Natural killer cell (primary cell): ENCODE data around the gene NFKBIE. TPM values are rescaled to one million over a fixed set of nuclear protein-coding genes. Genes with fewer than 3 reads are reported as not detected.

Experiments
- ATAC-seq, 3 donors: fragments of 150-1000 bp in 2 of 3; fragments of 200-7000 bp in 1 of 3; cut with Tn5 transposase; 1 replicate in 1 of 3; 2 replicates in 2 of 3; pipeline ENCODE4 v1.10.0; 2021; ENCODE audit warnings: mild to moderate bottlenecking in 2 of 3, moderate library complexity in 2 of 3
- DNase-seq, 2 donors: peaks; one replicate each; pipeline versions ENCODE4 v3.0.0 to v3.0.0-alpha.2; 2013 to 2021; ENCODE audit warnings: mixed read lengths in 1 of 2
- H3K27ac ChIP-seq: one replicate; pipeline ENCODE4 v1.5.1; 2013; ENCODE audit warnings: mild to moderate bottlenecking, low read length
- H3K27me3 ChIP-seq: one replicate; pipeline ENCODE4 v1.6.1; 2013; ENCODE audit warnings: low read length; ENCODE audit not compliant: control insufficient read depth, insufficient read depth
- H3K36me3 ChIP-seq: one replicate; pipeline ENCODE4 v1.6.1; 2013; ENCODE audit warnings: low read length; ENCODE audit not compliant: control insufficient read depth, insufficient read depth
- H3K4me1 ChIP-seq: one replicate; pipeline ENCODE4 v1.6.1; 2013; ENCODE audit warnings: low read length; ENCODE audit not compliant: control insufficient read depth, insufficient read depth
- H3K4me3 ChIP-seq: one replicate; pipeline ENCODE4 v1.5.1; 2013; ENCODE audit warnings: low read length
- H3K9me3 ChIP-seq: one replicate; pipeline ENCODE4 v1.6.1; 2013; ENCODE audit warnings: low read length; ENCODE audit not compliant: control insufficient read depth, insufficient read depth
- H3K27ac Mint-ChIP-seq, 2 donors: one replicate each; pipeline ENCODE4 v1.8.0; 2022; ENCODE audit warnings: mild to moderate bottlenecking in 2 of 2, mixed read lengths in 2 of 2, moderate library complexity in 1 of 2
- H3K27me3 Mint-ChIP-seq, 2 donors: one replicate each; pipeline ENCODE4 v1.8.0; 2022; ENCODE audit warnings: low read depth in 2 of 2, mixed read lengths in 2 of 2
- H3K36me3 Mint-ChIP-seq: one replicate; pipeline ENCODE4 v1.8.0; 2022; ENCODE audit warnings: mixed read lengths
- H3K4me1 Mint-ChIP-seq, 2 donors: one replicate each; pipeline ENCODE4 v1.8.0; 2022; ENCODE audit warnings: mixed read lengths in 2 of 2
- H3K4me3 Mint-ChIP-seq: one replicate; pipeline ENCODE4 v1.8.0; 2022; ENCODE audit warnings: mild to moderate bottlenecking, moderate library complexity, mixed read lengths
- H3K9me3 Mint-ChIP-seq, 2 donors: one replicate each; pipeline ENCODE4 v1.8.0; 2022; ENCODE audit warnings: mixed read lengths in 2 of 2
- WGBS: methylation state at CpG from one replicate; pipeline ENCODE4 v1.1.7; 2013; ENCODE audit warnings: missing lambda C conversion rate; ENCODE audit not compliant: insufficient coverage; 5-methylcytosine and 5-hydroxymethylcytosine counted together
- intact Hi-C: fragments of 100-400 bp; cut with micrococcal nuclease; formaldehyde crosslinking; loops from one replicate; pipeline ENCODE4 v1.14.2; 2022
- total RNA-seq, 4 donors: library from RNA; stranded (reverse); fragments of 120-200 nt in 1 of 4; gene quantifications; one replicate each; pipeline versions ENCODE4 v1.2.3 to v1.2.4, GENCODE V29; 2013 to 2022
- TF ChIP-seq, protein P1 (sequence below): fragments of 200-600 bp; IDR thresholded peaks from one replicate; pipeline ENCODE4 v1.8.0; 2022; ENCODE audit warnings: antibody characterized with exemption

The NFKBIE gene
- total RNA-seq, 3 donors from 2014 or later (not counting 1 experiment from before 2014, with no cell fraction given) = 44.9 to 61.5 (median 56.4) TPM

DNA sequence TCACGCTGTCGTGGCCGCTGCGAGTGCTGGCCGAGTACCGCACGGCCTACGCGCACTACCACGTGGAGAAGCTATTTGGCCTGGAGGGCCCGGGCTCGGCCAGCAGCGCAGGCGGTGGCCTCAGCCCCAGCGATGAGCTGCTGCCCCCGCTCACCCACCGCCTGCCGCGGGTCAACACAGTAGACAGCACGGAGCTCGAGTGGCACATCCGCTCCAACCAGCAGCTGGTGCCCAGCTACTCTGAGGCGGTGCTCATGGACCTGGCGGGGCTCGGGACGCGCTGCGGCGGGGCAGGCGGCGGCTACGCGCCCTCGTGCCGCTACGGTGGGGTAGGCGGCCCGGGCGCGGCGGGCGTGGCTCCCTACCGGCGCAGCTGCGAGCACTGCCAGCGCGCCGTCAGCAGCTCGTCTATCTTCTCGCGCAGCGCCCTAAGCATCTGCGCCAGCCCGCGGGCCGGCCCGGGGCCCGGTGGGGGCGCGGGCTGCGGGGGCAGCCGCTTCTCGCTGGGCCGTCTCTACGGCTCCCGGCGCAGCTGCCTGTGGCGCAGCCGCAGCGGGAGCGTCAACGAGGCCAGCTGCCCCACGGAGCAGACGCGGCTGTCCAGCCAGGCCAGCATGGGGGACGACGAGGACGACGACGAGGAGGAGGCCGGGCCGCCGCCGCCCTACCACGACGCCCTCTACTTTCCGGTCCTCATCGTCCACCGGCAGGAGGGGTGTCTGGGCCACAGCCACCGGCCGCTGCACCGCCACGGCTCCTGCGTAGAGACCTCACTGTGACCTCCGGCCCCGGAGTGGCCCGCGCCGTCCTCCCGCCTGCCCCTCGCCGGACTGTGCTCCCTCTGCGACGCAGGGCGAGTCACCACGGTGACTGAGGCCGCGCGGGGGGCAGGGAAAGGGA is 10.6 kb upstream of the NFKBIE start:
- Histone ChIP-seq H3K9me3 (no peaks in the 10 kb centered on the region), H3K4me1 (peaks cover 11% of the 10 kb centered on the region), H3K27ac (no peak overlapping the region), H3K27me3 (peaks cover 38% of the 10 kb centered on the region), H3K36me3 (no peaks in the 10 kb centered on the region), H3K4me3 (no peak overlapping the region)
- H3K4me3 Mint-ChIP-seq = peak overlapping the region; percentile 31
- peaks cover 62 to 65% of the 10 kb centered on the region in 2 donors for H3K27me3 Mint-ChIP-seq
- DNase-seq (peak in 1 of 2 donors; percentile 61), ATAC-seq (peak; percentile 19 to 75 (median 50))
- TF ChIP-seq, protein P1, sequence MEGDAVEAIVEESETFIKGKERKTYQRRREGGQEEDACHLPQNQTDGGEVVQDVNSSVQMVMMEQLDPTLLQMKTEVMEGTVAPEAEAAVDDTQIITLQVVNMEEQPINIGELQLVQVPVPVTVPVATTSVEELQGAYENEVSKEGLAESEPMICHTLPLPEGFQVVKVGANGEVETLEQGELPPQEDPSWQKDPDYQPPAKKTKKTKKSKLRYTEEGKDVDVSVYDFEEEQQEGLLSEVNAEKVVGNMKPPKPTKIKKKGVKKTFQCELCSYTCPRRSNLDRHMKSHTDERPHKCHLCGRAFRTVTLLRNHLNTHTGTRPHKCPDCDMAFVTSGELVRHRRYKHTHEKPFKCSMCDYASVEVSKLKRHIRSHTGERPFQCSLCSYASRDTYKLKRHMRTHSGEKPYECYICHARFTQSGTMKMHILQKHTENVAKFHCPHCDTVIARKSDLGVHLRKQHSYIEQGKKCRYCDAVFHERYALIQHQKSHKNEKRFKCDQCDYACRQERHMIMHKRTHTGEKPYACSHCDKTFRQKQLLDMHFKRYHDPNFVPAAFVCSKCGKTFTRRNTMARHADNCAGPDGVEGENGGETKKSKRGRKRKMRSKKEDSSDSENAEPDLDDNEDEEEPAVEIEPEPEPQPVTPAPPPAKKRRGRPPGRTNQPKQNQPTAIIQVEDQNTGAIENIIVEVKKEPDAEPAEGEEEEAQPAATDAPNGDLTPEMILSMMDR = no peak
- H3K9me3 Mint-ChIP-seq = no peaks in the 10 kb centered on the region
- no peaks in the 10 kb centered on the region for H3K36me3 Mint-ChIP-seq
- no peak overlapping the region for H3K27ac Mint-ChIP-seq
- intact Hi-C loops = no loop called here
- 20% methylated on average over 109 of the region's 109 CpGs for WGBS
- peaks cover 0 to 12% of the 10 kb centered on the region in 2 donors for H3K4me1 Mint-ChIP-seq

DNA sequence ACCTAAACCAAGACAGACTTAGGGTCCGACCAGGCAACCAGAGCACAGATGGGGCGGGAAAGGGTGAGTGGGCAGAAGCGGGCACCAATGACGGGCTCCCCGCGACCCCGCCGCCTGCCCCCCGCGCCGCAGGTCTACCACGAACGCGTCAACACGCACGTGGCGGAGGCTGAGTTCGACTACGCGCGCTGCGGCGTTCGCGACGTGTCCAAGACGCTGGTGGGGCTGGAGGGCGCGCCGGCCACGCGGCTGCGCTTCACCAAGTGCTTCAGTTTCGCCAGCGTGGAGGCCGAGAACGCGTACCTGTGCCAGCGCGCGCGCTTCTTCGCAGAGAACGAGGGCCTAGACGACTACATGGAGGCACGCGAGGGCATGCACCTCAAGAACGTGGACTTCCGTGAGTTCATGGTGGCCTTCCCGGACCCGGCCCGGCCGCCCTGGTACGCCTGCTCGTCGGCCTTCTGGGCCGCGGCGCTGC is 10.0 kb upstream of the NFKBIE start:
- Mint-ChIP-seq H3K36me3 (no peaks in the 10 kb centered on the region), H3K9me3 (no peaks in the 10 kb centered on the region), H3K4me3 (no peak overlapping the region), H3K27ac (no peak overlapping the region), H3K27me3 (peaks cover 58 to 60% of the 10 kb centered on the region in 2 donors), H3K4me1 (peaks cover 0 to 13% of the 10 kb centered on the region in 2 donors)
- Histone ChIP-seq H3K27ac (no peak overlapping the region), H3K9me3 (no peaks in the 10 kb centered on the region), H3K27me3 (peaks cover 39% of the 10 kb centered on the region), H3K36me3 (no peaks in the 10 kb centered on the region), H3K4me3 (no peak overlapping the region), H3K4me1 (peaks cover 13% of the 10 kb centered on the region)
- WGBS = 83% methylated on average over 59 of the region's 59 CpGs
- no peak for DNase-seq
- intact Hi-C loops = no loop called here
- TF ChIP-seq, protein P1 = no peak
- no peak for ATAC-seq

GRCh38 chr6:44273617-44274016 is 8.3 kb upstream of the NFKBIE start:
- Mint-ChIP-seq H3K9me3 (no peaks in the 10 kb centered on the region), H3K27me3 (peaks cover 60 to 67% of the 10 kb centered on the region in 2 donors), H3K4me3 (no peak overlapping the region), H3K27ac (no peak overlapping the region), H3K36me3 (no peaks in the 10 kb centered on the region), H3K4me1 (peaks cover 0 to 19% of the 10 kb centered on the region in 2 donors)
- H3K4me1 ChIP-seq = peaks cover 17% of the 10 kb centered on the region
- TF ChIP-seq, protein P1 = no peak
- no peak overlapping the region for H3K4me3 ChIP-seq
- DNase-seq (no peak), ATAC-seq (no peak)
- no peaks in the 10 kb centered on the region for H3K9me3 ChIP-seq
- 43% methylated on average over 1 of the region's 1 CpG for WGBS
- H3K36me3 ChIP-seq = no peaks in the 10 kb centered on the region
- peaks cover 46% of the 10 kb centered on the region for H3K27me3 ChIP-seq
- intact Hi-C loops = no loop called here
- no peak overlapping the region for H3K27ac ChIP-seq
